Measurements from ENCODE around the gene ZIC5. TPM values are rescaled to one million over a fixed set of nuclear protein-coding genes. Genes with fewer than 3 reads are reported as not detected.

ZIC5 gene
- total RNA-seq, 1 donor from 2014 or later: 1.6 TPM

DNA sequence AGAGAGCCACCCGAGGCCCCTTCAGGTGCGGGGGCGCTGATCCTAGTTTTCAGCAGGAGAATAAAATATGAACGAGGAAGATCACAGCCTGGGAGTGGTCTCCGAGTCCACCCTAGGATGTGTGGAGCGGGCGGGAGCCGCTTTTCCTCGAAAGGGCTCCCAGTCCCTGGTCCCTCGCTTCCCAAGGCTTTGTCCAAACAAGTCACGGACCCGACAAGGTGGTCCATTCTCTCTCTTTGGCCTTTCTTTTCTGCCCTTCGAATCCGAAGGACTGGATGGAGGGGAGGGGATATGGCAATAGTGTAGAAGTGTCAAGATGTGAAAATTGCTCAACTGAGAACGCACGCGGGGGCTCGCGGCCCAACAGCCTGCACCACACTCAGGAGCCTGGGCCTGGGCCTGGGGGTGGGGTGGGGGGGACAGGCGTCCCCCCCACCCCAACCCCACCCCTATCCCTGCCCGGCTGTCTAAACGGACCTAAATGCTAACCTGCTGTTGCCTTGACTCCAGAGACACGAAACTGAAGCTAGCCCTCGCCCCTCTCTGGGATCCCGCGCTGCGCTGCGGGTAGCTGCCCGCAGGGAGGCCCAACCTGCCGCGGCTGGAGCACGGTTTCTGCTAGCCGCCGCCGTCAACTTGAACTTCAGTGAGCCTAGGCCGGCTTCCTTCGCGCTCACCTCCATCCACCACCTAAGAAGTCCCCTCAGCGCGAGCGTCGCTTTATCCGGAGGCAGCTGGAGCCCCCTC is 17.1 kb upstream of the ZIC5 start:
- FAIRE-seq: no peak
- DNase-seq (ENCODE audit: low spot score in 2 of 2): no peak

DNA sequence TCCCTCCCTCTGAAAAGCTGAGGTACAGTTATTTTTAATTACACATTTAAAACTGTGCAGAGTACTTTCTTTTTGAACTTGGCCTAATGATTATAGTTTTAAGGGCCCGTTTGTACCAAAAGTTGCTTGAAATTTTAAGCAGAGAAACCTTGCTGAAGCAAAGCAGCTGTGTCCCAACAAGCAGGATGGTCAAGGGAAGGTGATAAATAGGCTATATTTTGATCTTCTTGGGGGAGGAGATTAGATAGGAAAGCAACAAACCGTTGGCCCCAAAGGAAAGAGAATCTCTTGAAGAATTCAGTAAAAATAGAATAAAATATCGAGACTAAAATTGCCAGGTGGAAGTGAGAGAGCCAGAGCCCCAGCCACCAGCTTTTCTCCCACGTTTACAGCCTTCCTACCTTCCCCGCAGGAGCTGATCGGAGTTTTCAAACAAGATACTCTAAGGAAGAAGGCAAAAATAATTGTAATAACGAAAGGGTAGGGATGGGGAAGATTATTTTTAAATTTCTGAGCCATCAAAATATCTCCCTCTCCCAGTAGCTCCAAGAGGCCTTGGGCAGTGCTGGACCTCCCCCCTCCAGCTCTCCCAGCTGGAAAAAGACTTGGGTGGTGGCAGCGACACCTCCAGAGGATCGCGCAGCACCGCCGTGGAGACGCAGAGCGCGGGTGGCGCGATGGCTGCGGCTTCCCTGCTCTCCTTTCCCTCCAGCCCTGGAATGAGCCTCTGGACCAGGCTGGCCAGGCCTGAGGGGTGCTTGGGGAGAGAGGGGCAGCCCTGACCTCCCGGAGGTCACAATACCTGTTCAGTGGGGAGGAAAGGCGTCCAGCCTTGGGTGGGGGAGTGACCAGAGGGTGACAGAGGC is 15.8 kb upstream of the ZIC5 start:
- FAIRE-seq: no peak
- DNase-seq (ENCODE audit: low spot score in 2 of 2): no peak

DNA sequence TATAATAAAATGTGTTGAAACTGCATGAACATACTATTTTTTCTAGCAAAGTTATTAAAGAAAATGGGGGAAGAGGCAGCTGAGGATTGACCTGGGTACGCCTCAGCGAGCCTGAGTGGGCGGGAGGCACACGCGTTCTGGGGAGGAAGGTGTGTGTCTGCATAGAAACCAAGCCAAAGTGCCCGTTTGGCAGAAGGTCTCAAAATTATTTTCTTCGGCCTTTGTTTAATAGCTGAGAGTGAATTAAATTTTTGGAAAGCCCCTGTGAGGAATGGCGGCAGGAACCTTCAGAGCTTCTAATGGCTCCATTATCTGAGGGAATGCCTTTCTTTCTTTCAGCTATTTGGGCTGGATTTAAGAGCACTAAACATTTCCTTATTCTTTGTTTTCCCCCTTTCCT is 15.2 kb upstream of the ZIC5 start:
- DNase-seq (ENCODE audit: low spot score in 2 of 2): no peak

DNA sequence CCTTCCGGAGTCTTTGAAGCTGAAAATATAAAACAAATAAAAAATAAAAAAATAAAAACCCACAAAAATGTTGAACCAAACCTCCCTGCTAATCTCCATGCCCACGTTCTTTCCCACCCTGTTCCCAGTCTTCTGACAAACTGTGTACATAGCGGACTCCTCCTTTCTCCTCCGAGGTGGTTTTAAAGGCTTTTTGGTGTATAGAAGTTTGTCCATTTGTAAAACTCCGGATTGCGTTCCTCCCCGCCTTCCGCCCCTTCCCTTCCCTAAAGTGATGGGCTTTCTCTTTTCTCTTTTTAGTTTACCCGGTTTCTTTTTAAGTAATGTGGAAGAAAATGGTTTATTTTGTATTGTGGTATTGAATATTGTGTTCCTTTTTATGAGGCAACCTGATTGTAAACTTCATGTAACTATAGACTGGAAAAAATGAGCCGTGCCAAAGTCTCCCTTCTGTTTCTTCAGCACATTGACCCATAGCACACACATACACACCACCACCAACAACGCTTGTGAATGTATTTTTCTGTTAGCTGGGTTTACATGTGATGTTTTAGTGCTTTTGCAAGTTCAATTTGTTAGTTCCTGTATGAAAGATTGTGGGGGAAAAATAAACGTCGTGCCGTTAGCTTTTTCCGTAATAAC is 14.4 kb upstream of the ZIC5 start:
- DNase-seq (ENCODE audit: low spot score in 2 of 2) (no peak), FAIRE-seq (no peak)

More for the DNA sequence above, 15.2 kb upstream of the ZIC5 start:
- FAIRE-seq: no peak

DNA sequence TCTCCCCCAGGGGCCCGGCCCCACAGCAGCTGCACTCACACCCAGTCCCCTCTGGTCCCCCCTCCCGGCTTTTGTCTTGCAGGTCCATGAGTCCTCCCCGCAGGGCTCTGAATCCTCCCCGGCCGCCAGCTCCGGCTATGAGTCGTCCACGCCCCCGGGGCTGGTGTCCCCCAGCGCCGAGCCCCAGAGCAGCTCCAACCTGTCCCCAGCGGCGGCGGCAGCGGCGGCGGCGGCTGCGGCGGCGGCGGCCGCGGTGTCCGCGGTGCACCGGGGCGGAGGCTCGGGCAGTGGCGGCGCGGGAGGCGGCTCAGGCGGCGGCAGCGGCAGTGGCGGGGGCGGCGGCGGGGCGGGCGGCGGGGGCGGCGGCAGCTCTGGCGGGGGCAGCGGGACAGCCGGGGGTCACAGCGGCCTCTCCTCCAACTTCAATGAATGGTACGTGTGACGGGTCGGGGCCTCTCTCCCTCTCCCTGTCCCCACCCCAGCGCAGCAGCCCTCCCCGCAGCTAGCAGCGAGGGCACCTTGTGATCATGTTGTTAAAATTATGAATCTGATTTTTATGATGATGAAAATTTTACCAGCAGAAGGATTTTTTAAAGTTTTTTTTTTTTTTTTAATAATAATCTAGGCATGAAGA is 13.8 kb upstream of the ZIC5 start:
- FAIRE-seq (no peak), DNase-seq (ENCODE audit: low spot score in 2 of 2) (no peak)

DNA sequence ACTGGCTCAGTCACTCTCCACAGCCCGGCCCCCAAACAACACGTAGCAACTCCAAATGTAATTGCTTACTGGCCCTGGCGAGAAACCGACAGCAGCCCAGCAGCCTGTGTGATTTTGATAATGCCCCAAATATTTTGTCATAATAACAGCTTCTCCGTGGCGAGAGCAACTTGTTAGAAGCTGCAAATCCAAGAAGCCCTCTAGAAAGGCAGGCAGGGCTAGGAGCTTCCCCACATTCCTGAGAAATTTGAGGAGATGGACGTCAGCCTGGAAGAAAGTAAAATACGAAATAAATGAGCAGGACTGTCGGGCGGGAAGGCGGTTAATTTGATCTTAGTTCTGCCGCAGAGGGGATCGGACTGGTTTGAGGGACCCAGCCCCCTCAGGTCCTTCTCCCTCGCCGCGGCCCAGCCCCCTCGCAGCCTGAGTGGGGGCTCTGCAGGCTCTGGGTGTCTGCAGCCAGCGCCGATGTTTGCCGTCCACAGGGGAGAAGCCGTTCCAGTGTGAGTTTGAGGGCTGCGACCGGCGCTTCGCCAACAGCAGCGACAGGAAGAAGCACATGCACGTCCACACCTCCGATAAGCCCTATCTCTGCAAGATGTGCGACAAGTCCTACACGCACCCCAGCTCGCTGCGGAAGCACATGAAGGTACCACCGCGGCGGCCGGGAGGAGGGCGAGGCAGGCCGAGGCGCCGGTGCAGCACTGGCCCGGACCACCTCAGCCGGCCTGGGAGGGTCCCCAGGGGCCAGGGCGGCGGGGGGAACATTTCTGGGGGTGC is 13.1 kb upstream of the ZIC5 start:
- DNase-seq (ENCODE audit: low spot score in 2 of 2): no peak
- FAIRE-seq: no peak

DNA sequence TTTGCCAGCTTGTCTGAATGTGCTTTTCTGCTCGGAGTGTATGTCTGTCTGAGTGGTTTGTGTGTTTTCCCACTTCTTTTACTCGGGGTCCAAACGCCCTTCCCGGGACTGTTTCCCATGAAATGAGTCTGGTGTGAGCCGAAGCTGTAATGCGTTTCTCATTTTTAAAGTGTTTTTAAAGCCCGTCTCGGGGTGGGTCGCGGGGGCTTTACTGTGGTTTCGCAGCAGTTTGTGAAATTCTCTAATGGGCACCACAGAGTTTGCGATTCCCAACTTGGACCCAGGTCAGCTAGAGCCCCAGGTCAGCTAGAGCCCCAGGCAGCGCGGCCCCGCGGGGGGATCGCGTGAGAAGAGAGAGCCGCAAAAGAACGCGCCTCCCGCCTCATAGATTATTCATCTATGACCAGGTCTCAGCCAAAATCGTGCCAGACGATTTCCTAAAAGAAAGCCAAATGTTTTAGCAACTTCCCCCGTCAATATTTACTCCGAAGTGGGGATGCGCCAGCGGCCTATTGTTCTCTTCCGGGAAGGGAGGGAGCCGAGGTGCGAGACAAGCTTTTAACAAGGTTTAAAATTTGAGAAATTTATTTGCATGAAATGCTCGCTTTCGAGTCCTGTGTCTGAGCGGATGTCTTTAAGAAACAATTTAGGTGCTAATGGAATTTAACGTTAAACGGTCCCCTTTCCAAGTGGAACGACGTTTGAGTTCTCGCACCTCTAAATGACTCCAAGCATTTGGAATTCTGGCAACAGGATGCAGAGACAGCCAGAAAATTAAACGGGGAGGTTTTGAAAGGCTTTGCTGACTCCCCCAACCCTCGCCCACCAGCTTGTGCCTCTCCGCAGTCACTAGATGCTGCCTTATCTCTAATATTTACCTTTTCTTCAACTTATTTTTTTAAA is 12.2 kb upstream of the ZIC5 start:
- FAIRE-seq (no peak), DNase-seq (ENCODE audit: low spot score in 2 of 2) (no peak)

DNA sequence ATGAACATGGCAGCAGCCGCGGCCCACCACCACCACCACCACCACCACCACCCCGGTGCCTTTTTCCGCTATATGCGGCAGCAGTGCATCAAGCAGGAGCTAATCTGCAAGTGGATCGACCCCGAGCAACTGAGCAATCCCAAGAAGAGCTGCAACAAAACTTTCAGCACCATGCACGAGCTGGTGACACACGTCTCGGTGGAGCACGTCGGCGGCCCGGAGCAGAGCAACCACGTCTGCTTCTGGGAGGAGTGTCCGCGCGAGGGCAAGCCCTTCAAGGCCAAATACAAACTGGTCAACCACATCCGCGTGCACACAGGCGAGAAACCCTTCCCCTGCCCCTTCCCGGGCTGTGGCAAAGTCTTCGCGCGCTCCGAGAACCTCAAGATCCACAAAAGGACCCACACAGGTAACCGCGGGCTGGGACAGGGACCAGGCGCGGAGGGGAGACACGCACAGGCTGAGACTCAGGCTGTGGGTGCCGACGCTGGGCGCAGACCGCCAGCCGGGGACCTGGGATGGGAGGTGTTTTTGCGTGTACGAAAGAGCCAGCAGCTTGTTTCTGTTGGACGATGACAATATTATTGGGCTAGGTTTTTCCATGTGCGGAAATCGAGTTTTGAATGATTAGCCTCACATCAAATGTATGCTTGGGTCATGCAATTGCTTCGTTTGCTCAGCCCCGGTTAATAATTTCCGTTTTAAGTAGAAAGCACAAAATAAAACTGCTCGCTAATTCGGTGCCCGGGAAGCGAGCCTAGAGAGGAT is 11.3 kb upstream of the ZIC5 start:
- no peak for FAIRE-seq
- DNase-seq (ENCODE audit: low spot score in 2 of 2): no peak

DNA sequence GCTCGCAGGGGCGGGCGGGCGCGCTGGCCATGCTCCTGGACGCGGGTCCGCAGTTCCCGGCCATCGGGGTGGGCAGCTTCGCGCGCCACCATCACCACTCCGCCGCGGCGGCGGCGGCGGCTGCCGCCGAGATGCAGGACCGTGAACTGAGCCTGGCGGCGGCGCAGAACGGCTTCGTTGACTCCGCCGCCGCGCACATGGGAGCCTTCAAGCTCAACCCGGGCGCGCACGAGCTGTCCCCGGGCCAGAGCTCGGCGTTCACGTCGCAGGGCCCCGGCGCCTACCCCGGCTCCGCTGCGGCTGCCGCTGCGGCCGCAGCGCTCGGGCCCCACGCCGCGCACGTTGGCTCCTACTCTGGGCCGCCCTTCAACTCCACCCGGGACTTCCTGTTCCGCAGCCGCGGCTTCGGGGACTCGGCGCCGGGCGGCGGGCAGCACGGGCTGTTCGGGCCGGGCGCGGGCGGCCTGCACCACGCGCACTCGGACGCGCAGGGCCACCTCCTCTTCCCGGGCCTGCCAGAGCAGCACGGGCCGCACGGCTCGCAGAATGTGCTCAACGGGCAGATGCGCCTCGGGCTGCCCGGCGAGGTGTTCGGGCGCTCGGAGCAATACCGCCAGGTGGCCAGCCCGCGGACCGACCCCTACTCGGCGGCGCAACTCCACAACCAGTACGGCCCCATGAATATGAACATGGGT is 10.6 kb upstream of the ZIC5 start:
- no peak for FAIRE-seq
- no peak for DNase-seq (ENCODE audit: low spot score in 2 of 2)

DNA sequence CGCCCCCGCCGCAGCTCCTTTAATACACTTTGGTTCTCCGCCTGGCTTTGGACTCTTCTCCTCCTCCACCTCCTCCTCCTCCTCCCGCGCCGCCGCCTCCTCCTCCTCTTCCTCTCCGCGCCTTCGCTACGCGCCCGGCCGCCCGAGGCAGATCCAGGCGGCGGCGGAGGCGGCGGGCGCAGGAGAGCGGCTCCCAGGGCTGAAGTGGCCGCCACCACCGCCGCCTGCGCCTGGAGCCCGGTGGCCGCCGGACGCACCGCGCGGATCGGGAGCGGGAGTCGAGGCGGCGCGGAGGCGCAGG is 10.1 kb upstream of the ZIC5 start, which contains the start of gene ZIC2:
Gene ZIC2, plus strand, starts transcription at position 50 of the 301 bp plus-strand sequence. CDS start 281 bp downstream, outside the sequence.
- DNase-seq (ENCODE audit: low spot score in 2 of 2) (no peak), FAIRE-seq (no peak)

DNA sequence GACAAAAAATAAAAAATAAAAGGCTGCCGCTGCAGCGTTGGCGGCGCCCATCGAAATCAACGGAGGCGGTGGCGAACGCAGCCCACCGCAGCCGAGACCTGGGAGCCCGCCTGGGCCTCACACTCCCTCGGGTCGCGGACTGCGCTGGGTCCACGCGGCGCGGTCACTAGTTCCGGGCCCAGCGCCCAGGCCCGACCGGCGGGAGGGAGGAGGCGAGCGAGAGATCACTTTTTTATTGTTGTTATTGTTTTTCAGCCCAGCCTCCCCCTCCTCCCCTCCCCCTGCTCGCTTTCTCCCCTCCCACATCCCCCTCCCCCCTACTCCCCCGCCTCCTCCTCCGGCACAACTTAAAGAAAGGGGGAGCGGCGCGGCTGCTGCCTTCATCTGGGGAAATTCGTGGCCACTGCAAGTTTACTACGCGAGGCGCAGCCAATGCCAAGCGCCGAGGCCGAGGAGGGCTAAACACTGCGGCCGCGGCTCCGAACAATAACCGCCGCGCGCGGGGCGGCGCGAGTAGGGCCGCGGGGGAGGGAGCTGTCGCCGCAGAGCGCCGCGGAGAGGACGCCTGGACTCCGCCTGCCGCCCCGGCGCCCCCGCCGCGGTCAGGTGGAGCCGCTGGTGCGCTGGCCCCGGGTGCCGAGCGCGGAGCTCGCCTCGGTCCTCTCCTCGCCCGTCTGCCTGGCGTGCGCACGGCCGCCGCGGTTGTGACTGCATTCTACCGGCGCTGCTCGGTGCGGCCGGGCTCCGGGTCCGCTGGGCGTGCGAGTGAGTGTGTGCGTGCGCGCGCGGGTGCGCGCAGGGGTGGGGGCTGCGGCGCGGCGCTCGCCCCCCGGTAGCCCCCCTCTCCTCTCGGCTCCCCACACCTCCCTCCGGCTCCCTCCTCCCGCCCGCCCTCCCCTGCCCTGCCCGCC is 9.5 kb upstream of the ZIC5 start:
- DNase-seq (ENCODE audit: low spot score in 2 of 2): peak; percentile 62 to 63
- FAIRE-seq: no peak

DNA sequence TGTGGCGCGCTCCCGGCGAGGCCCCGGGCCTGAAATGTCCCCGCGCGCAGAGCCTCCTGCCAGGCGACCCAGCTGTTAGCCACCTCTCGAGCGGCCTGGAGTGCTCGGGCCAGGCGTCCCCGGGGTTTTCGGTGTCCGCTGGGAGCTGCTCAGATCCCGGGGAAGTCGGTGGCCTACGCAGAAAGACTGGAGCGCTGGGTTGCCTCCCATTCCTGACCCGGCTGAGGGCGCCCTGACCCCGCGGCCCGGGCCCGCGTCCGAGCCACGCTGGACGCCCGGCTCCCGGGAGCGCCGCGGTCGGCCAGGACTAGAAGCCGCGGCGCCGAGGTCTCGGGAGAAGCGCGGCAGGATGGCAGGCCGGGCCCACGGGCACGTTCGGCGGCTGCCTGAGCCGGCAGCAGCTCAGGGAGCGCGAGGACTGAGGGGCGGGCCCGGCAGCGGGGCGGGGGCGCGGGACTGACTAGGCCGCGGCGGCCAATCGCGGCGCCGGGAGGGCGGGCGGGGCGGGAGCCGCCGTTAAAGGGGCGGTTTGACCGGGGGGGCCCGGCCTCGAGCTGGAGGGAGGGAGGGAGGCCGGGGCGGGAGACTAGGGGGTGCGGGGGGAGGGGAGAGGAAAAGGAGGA is 8.7 kb upstream of the ZIC5 start:
- DNase-seq (ENCODE audit: low spot score in 2 of 2) (peak; percentile 77 to 84), FAIRE-seq (no peak)

DNA sequence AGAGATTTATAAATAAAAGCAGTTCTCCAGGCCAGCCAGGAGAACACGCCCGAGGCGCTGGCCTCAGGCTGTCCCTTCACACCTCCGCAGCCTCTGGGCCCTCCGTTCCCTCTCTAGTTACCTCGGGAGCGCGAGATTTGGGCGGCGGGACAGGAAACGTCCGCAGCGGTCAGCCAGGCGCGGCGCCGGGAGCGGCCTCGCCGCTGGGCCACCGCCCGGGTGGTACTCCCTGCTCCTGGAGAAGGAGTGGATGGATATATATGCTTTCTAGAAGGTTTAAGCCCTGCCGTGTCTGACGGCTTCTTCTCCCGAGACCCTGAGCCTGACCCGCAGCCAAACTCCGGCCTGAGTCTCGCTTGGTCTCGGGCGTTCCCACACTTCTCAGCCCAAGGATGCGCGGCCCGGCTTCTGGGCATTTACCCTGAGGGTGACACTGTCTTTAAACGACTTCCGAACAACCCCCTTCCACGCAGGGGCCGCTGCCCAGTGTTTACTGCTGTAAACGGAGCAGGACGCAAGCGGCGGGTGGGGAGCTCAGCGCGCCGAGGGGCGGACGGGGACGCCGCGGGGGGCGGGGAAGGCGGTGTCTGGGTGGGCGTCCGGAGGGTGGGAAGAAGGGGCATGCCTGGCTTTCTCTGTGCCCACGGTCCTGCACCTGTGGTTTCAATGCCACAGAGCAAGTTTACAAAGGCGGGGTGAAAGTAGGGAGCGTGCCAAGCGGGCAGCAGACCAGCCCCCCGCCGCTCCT is 8.1 kb upstream of the ZIC5 start:
- no peak for FAIRE-seq
- DNase-seq (ENCODE audit: low spot score in 2 of 2): no peak

DNA sequence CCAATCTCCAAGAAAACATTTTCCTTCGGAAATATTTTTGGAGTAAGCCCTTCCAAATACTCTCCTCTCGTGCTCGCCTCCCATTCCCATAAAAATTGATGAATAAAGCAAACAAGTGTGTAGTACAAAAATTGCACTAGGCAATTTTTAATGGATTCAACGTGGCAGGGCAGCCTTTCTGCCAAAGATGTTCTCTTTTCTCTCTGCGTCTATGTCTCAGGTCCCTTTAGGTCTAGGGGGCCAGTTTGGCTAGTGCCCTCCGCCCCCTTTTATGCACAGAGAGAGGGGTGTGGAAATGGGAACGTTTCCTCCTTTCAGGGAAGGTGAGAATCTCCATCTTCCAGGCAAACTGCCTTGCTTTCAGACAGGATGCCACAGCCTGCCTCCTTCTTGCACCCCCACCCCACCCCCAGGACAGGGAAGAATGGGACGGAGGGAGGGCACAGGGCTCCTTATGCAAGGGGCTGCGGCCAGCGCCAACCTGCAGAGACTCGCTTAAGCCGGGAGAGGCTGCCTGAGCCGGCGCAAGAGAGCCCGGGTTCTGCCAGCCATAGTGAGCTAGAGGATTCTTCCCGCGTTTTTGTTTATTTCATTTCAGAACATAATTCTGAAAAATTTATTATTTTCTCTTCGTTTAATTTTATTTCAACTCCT is 7.4 kb upstream of the ZIC5 start:
- FAIRE-seq: no peak

More for the DNA sequence above, 7.4 kb upstream of the ZIC5 start:
- DNase-seq (ENCODE audit: low spot score in 2 of 2): no peak
